ENCODE results near the gene KLF6. TPM values are rescaled to one million over a fixed set of nuclear protein-coding genes. Genes with fewer than 3 reads are reported as not detected.

Gene KLF6
- total RNA-seq, 1 experiment from 2014 or later, result 27.9 TPM

DNA sequence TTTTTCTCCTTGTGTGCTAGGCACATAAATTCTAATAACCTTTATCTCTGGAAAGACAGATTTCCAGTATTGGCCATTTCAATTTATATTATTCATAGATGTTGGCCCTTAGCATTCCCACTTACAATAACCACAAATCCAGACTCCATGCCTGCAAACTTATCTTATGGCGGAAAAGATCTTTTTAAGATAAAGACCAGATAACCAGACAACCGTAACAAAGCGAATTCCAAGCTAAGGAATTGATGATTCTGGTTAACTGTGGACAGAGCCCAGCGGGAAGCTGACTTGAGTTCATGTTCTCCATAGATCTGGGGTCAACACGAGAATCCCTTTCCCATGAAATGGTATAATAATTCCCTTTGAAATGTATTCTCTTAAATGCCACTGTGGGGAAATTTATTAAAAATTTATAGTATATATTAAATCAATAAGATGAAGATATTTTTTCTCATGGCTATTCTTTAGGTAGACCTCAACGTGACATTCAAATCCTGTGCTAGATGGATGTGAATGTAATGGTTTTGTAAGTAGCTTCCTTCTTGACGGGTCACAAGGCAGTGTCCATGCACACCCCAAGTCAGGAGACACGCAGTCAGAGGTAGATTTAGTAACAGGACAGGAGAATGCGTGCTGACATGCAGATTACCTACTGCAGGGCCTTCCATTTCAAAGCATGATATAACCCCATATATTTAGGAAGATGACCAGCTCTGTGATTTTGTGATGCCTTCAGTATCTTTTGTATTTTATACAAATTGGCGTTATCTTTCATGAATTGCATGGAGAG, 37.7 kb upstream of the KLF6 start:
- no peak overlapping the region for H3K4me3 Mint-ChIP-seq
- no peak for DNase-seq (ENCODE audit: low spot score)
- H3K9me3 Mint-ChIP-seq, result peaks cover 2% of the 10 kb centered on the region; the same call in 1 of the 2 replicates
- CTCF ChIA-PET, result no interaction called here
- no peak overlapping the region for H3K27ac Mint-ChIP-seq
- POLR2A ChIA-PET, result interaction anchor here (0.7 kb wide), 1 partner anchor 310 kb away, joined by 3 read pairs; no protein-coding TSS in a partner anchor
- no peaks in the 10 kb centered on the region for H3K36me3 Mint-ChIP-seq
- no peak for ATAC-seq
- H3K4me1 Mint-ChIP-seq, result peaks cover 10% of the 10 kb centered on the region
- no peak for TF ChIP-seq PRDM15 (CRISPR knock-in tag; IDR thresholded peaks at IDR 0.05)
- TF ChIP-seq, protein P1, sequence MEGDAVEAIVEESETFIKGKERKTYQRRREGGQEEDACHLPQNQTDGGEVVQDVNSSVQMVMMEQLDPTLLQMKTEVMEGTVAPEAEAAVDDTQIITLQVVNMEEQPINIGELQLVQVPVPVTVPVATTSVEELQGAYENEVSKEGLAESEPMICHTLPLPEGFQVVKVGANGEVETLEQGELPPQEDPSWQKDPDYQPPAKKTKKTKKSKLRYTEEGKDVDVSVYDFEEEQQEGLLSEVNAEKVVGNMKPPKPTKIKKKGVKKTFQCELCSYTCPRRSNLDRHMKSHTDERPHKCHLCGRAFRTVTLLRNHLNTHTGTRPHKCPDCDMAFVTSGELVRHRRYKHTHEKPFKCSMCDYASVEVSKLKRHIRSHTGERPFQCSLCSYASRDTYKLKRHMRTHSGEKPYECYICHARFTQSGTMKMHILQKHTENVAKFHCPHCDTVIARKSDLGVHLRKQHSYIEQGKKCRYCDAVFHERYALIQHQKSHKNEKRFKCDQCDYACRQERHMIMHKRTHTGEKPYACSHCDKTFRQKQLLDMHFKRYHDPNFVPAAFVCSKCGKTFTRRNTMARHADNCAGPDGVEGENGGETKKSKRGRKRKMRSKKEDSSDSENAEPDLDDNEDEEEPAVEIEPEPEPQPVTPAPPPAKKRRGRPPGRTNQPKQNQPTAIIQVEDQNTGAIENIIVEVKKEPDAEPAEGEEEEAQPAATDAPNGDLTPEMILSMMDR (IDR thresholded peaks at IDR 0.05), result no peak
- TF ChIP-seq MLX (CRISPR knock-in tag; IDR thresholded peaks at IDR 0.05), result no peak
- TF ChIP-seq OVOL2 (CRISPR knock-in tag; IDR thresholded peaks at IDR 0.05; ENCODE audit: borderline replicate concordance), result no peak
- TF ChIP-seq NR2C2 (CRISPR knock-in tag; IDR thresholded peaks at IDR 0.05), result no peak
- TF ChIP-seq NR1H2 (CRISPR knock-in tag; IDR thresholded peaks at IDR 0.05), result no peak
- TF ChIP-seq ZNF423 (CRISPR knock-in tag; IDR thresholded peaks at IDR 0.05), result no peak
- no peaks in the 10 kb centered on the region for H3K27me3 Mint-ChIP-seq (ENCODE audit: low read depth)

DNA sequence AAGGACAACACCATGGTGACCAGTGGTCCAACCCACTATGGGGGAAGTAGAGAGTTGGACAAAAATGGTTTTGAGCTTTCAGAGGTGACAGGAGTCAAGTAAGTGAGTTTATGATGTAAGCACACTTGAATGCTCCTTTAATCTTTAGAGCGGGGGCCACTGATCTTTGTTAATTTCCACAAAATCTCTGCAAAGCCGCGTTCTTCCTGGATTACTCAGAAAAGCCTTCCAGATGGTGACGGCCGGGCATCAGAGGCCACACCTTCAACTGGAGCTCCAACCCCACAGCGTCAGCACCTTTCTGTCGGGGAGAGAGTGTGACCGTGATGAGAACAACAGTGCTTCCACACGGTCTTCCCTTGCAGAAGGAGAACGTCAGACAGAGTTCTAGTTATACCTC, 35.2 kb upstream of the KLF6 start:
- DNase-seq (ENCODE audit: low spot score), result no peak
- Mint-ChIP-seq H3K4me3 (no peak overlapping the region), H3K27ac (no peak overlapping the region), H3K9me3 (peaks cover 12% of the 10 kb centered on the region), H3K27me3 (ENCODE audit: low read depth) (no peaks in the 10 kb centered on the region), H3K4me1 (peaks cover 2% of the 10 kb centered on the region; the same call in 1 of the 2 replicates), H3K36me3 (no peaks in the 10 kb centered on the region)
- no peak for TF ChIP-seq OVOL2 (CRISPR knock-in tag; IDR thresholded peaks at IDR 0.05; ENCODE audit: borderline replicate concordance)
- TF ChIP-seq SOX15 (CRISPR knock-in tag; IDR thresholded peaks at IDR 0.05), result no peak
- TF ChIP-seq, protein P2, sequence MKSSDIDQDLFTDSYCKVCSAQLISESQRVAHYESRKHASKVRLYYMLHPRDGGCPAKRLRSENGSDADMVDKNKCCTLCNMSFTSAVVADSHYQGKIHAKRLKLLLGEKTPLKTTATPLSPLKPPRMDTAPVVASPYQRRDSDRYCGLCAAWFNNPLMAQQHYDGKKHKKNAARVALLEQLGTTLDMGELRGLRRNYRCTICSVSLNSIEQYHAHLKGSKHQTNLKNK (CRISPR knock-in tag; IDR thresholded peaks at IDR 0.05), result no peak
- TF ChIP-seq NFYB (CRISPR knock-in tag; conservative IDR thresholded peaks at IDR 0.05; ENCODE audit: low read depth), result no peak
- ChIA-PET CTCF (no interaction called here), POLR2A (no interaction called here)
- no peak for ATAC-seq

- CTCF ChIA-PET, result no interaction called here
- H3K4me1 Mint-ChIP-seq, result no peaks in the 10 kb centered on the region
- no peak for DNase-seq (ENCODE audit: low spot score)
- TF ChIP-seq SMAD3 (CRISPR knock-in tag; IDR thresholded peaks at IDR 0.05; ENCODE audit: borderline replicate concordance) (no peak), GTF2I (CRISPR knock-in tag; conservative IDR thresholded peaks at IDR 0.05) (no peak), HMGA2 (CRISPR knock-in tag; IDR thresholded peaks at IDR 0.05) (no peak), ATF2 (CRISPR knock-in tag; IDR thresholded peaks at IDR 0.05; ENCODE audit: borderline replicate concordance, low read depth) (no peak), RELA (CRISPR knock-in tag; IDR thresholded peaks at IDR 0.05; ENCODE audit: borderline replicate concordance) (no peak), CREM (CRISPR knock-in tag; IDR thresholded peaks at IDR 0.05) (no peak), TEAD1 (CRISPR knock-in tag; IDR thresholded peaks at IDR 0.05) (no peak), ESRRA (CRISPR knock-in tag; IDR thresholded peaks at IDR 0.05; ENCODE audit: borderline replicate concordance) (no peak), ZNF512 (CRISPR knock-in tag; IDR thresholded peaks at IDR 0.05; ENCODE audit: borderline replicate concordance) (no peak), MYBL2 (CRISPR knock-in tag; IDR thresholded peaks at IDR 0.05) (no peak)
- POLR2A ChIA-PET, result no interaction called here
- H3K9me3 Mint-ChIP-seq, result peaks cover 12% of the 10 kb centered on the region
- H3K4me3 Mint-ChIP-seq, result no peak overlapping the region
- H3K27ac Mint-ChIP-seq, result no peak overlapping the region
- no peak for ATAC-seq
- H3K36me3 Mint-ChIP-seq, result no peaks in the 10 kb centered on the region
- no peaks in the 10 kb centered on the region for H3K27me3 Mint-ChIP-seq (ENCODE audit: low read depth)
Observed at GRCh38 chr10:3816995-3817394, 32.0 kb upstream of the KLF6 start.
